HepG2 (cell line): ENCODE measurements around the gene SAMM50. TPM values are rescaled to one million over a fixed set of nuclear protein-coding genes. Genes with fewer than 3 reads are reported as not detected.

Experiments used
- ATAC-seq: fragments of 200-7000 bp; cut with Tn5 transposase; 3 replicates; pipeline ENCODE4 v1.9.1; 2020; ENCODE audit warnings: mild to moderate bottlenecking, moderate library complexity
- BruUV-seq: library from RNA; stranded (reverse); fragments of 400-500 nt; replicated peaks from 2 replicates; lab custom pipeline; 2021; lab: Mats Ljungman, UMichigan
- CTCF ChIA-PET: fragments of 300-600 bp; formaldehyde crosslinking; extraction: SDS; loops from one replicate; lab custom pipeline; 2021; ENCODE audit warnings: low total read pairs, inconsistent platforms, low intra/inter-chr PET ratio; lab: Yijun Ruan, JAX
- POLR2A ChIA-PET: fragments of 350-600 bp; sonication (Branson Sonifier 250); formaldehyde crosslinking; loops from one replicate; lab custom pipeline; 2020; ENCODE audit warnings: antibody characterized with exemption, inconsistent platforms; lab: Yijun Ruan, JAX
- DNase-seq: peaks from one replicate; pipeline ENCODE4 v3.0.0-alpha.2; 2015; ENCODE audit warnings: low spot score
- FAIRE-seq: peaks from 3 replicates; lab custom pipeline; 2011; peaks lifted over from hg19 to GRCh38; lab: Jason Lieb, UNC
- H2AFZ ChIP-seq: one replicate; pipeline ENCODE4 v1.6.1; 2011; ENCODE audit warnings: low read length, inconsistent platforms
- H3K27ac ChIP-seq: fragments of 300-600 bp; 3 replicates; pipeline ENCODE4 v1.8.0; 2011; ENCODE audit warnings: mixed run types, mild to moderate bottlenecking, mixed read lengths, low read length, inconsistent platforms; ENCODE audit not compliant: insufficient read depth; ENCODE audit errors: extremely low read length
- H3K27me3 ChIP-seq, 2 experiments: fragments of 200-600 bp in 1 of 2; 2 replicates in 1 of 2; 3 replicates in 1 of 2; pipeline versions ENCODE4 v1.6.0 to v1.8.0; 2011; ENCODE audit warnings: low read length in 2 of 2, mild to moderate bottlenecking in 2 of 2, moderate library complexity in 2 of 2, inconsistent platforms in 1 of 2; ENCODE audit not compliant: insufficient read depth in 2 of 2, control insufficient read depth in 1 of 2
- H3K36me3 ChIP-seq, 2 experiments: fragments of 200-600 bp in 1 of 2; replicated peaks in 1 of 2; 2 replicates in 1 of 2; 3 replicates in 1 of 2; pipeline versions ENCODE4 v1.5.1 to v1.8.0; 2011; ENCODE audit warnings: low read length in 2 of 2, inconsistent platforms in 1 of 2; ENCODE audit not compliant: insufficient read depth in 2 of 2, control insufficient read depth in 1 of 2
- H3K4me1 ChIP-seq: 2 replicates; pipeline ENCODE4 v1.5.1; 2012; ENCODE audit warnings: low read length, inconsistent platforms; ENCODE audit not compliant: insufficient read depth
- H3K4me2 ChIP-seq: 2 replicates; pipeline ENCODE4 v1.6.0; 2011; ENCODE audit warnings: low read depth, low read length, inconsistent platforms
- H3K4me3 ChIP-seq, 3 experiments: fragments of 200-600 bp in 1 of 3; sonication (generic), shearing (Covaris generic) in 1 of 3; replicated peaks in 1 of 3; 2 replicates each; pipeline ENCODE4 v1.5.1; 2011 to 2016; ENCODE audit warnings: low read length in 3 of 3, inconsistent platforms in 2 of 3, low read depth in 2 of 3, mild to moderate bottlenecking in 2 of 3, control low read depth in 1 of 3, mixed read lengths in 1 of 3; ENCODE audit not compliant: insufficient read depth in 1 of 3
- H3K79me2 ChIP-seq: one replicate; pipeline ENCODE4 v1.6.1; 2011; ENCODE audit warnings: low read length, inconsistent platforms; ENCODE audit not compliant: insufficient read depth
- H3K9ac ChIP-seq: 2 replicates; pipeline ENCODE4 v1.6.0; 2011; ENCODE audit warnings: mild to moderate bottlenecking, low read depth, low read length, inconsistent platforms; ENCODE audit not compliant: insufficient read depth
- H3K9me3 ChIP-seq: 2 replicates; pipeline ENCODE4 v1.5.1; 2012; ENCODE audit warnings: mild to moderate bottlenecking, low read length
- H4K20me1 ChIP-seq: 2 replicates; pipeline ENCODE4 v1.6.0; 2011; ENCODE audit warnings: inconsistent platforms, mild to moderate bottlenecking, low read length, moderate library complexity; ENCODE audit not compliant: insufficient read depth
- HOXA7 ChIP-seq: sonication (generic); formaldehyde crosslinking; IDR thresholded peaks from 2 replicates; pipeline ENCODE4 v1.8.1; 2022; ENCODE audit warnings: mild to moderate bottlenecking, missing genetic modification reagents, moderate library complexity
- PCBP2 ChIP-seq: fragments of 200-400 bp; formaldehyde crosslinking; optimal IDR thresholded peaks from 2 replicates; pipeline ENCODE3; 2018; ENCODE audit warnings: low read length, low read depth; ENCODE audit not compliant: poor library complexity, severe bottlenecking
- RFXAP ChIP-seq: sonication (generic); formaldehyde crosslinking; IDR thresholded peaks from 2 replicates; pipeline ENCODE4 v1.4.0; 2020; ENCODE audit warnings: missing genetic modification reagents, borderline replicate concordance
- ZNF484 ChIP-seq: sonication (generic); formaldehyde crosslinking; IDR thresholded peaks from 2 replicates; pipeline ENCODE4 v1.5.1; 2020; ENCODE audit warnings: mild to moderate bottlenecking, low read depth, missing genetic modification reagents, borderline replicate concordance
- ZNF557 ChIP-seq: sonication (generic); formaldehyde crosslinking; IDR thresholded peaks from 2 replicates; pipeline ENCODE4 v1.4.0; 2020; ENCODE audit warnings: missing genetic modification reagents
- ZSCAN21 ChIP-seq: sonication (generic); formaldehyde crosslinking; IDR thresholded peaks from 2 replicates; pipeline ENCODE4 v1.8.0; 2022; ENCODE audit warnings: mild to moderate bottlenecking, missing genetic modification reagents, moderate library complexity, borderline replicate concordance
- WGBS: methylation state at CpG from one replicate; pipeline ENCODE4 v1.1.6; 2017; ENCODE audit warnings: low lambda C conversion rate; 5-methylcytosine and 5-hydroxymethylcytosine counted together
- in situ Hi-C: cut with HindIII; loops from 2 replicates; pipeline ENCODE4 v1.10.0; 2017; ENCODE audit warnings: low pct_unique_long_range_greater_than_20kb; ENCODE audit not compliant: extremely low pct_ligation_motif_present
- intact Hi-C: fragments of 100-400 bp; cut with micrococcal nuclease; formaldehyde crosslinking; loops from one replicate; pipeline ENCODE4 v1.10.0; 2022; ENCODE audit not compliant: unreplicated experiment
- polyA plus RNA-seq, 8 experiments: library from polyadenylated mRNA; depleted of rRNA in 3 of 8; stranded (reverse) in 7 of 8; unstranded in 1 of 8; fragments of >200 nt; fragmentation: Illumina TruSeq in 4 of 8; extraction: Trizol in 4 of 8; gene quantifications; 2 replicates each; pipeline versions ENCODE4 v1.2.1 to v1.2.3, GENCODE V29; 2011 to 2016; ENCODE audit warnings: low read depth in 4 of 8, missing spikeins in 1 of 8, mixed read lengths in 1 of 8; ENCODE audit not compliant: insufficient read depth in 1 of 8
- total RNA-seq, 5 experiments: library from RNA; depleted of rRNA; stranded (reverse); fragments of >200 nt; fragmentation: Illumina TruSeq; extraction: Trizol; gene quantifications; 2 replicates each; pipeline ENCODE4 v1.2.3, GENCODE V29; 2016; ENCODE audit warnings: low read depth in 1 of 5
- TF ChIP-seq, protein P1 (sequence below): sonication (generic); formaldehyde crosslinking; IDR thresholded peaks from 2 replicates; pipeline ENCODE4 v1.5.0; 2020; ENCODE audit warnings: missing genetic modification reagents, mild to moderate bottlenecking, borderline replicate concordance
- TF ChIP-seq, protein P2 (sequence below): sonication (generic); formaldehyde crosslinking; IDR thresholded peaks from 2 replicates; pipeline ENCODE4 v1.5.1; 2020; ENCODE audit warnings: missing genetic modification reagents, mild to moderate bottlenecking, borderline replicate concordance
- TF ChIP-seq, protein P3 (sequence below): sonication (generic); formaldehyde crosslinking; IDR thresholded peaks from 2 replicates; pipeline ENCODE4 v1.5.0; 2020; ENCODE audit warnings: mild to moderate bottlenecking, missing genetic modification reagents

The SAMM50 gene
- total and polyA plus RNA-seq, 2 of the 13 experiments (the other 11 are each of a cell fraction or from before 2014, with no cell fraction given): 34.7 to 63.4 TPM

DNA sequence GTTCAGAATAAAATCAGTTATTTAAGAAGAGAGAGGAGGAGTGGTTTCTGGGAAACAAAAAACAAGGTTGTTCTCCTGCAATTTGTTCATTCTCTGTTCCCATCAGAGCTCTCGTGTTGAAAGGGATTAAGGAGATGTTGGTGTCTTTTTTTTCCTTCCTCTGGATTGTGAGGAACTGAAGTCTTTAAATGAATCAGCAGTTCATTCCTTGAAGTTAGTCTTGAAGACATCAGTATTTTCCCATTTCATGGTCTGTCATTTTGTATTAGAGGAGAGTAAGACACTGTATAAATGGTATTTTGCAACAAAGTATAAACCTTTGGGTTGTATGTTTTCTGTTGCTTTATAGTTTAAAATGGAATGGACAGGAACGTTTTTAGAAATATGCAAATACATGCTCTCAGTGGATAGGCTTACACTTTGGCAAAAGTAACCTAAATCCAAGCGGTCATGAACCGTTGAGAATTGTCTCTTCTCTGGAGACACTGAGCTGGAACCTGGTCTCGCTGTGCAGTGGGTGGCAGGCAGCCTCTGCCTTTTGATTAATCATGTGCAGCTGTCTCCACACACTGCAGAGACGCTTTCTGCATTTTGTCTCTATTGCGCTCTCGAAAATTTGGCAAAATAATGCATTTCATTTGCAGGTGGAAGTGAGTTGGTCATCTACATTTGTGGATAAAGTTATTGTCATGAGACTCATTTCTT, 33.0 kb downstream of the SAMM50 start (continued):
- TF ChIP-seq, protein P1, sequence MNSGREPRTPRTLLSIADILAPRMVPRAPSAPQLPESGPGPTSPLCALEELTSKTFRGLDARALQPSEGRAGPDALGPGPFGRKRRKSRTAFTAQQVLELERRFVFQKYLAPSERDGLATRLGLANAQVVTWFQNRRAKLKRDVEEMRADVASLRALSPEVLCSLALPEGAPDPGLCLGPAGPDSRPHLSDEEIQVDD (CRISPR knock-in tag): no peak
- TF ChIP-seq HOXA7 (CRISPR knock-in tag) (no peak), RFXAP (CRISPR knock-in tag) (no peak), ZSCAN21 (CRISPR knock-in tag) (no peak), PCBP2 (no peak), ZNF484 (CRISPR knock-in tag) (no peak), ZNF557 (no peak)
- TF ChIP-seq, protein P2, sequence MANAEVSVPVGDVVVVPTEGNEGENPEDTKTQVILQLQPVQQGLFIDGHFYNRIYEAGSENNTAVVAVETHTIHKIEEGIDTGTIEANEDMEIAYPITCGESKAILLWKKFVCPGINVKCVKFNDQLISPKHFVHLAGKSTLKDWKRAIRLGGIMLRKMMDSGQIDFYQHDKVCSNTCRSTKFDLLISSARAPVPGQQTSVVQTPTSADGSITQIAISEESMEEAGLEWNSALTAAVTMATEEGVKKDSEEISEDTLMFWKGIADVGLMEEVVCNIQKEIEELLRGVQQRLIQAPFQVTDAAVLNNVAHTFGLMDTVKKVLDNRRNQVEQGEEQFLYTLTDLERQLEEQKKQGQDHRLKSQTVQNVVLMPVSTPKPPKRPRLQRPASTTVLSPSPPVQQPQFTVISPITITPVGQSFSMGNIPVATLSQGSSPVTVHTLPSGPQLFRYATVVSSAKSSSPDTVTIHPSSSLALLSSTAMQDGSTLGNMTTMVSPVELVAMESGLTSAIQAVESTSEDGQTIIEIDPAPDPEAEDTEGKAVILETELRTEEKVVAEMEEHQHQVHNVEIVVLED: no peak

DNA sequence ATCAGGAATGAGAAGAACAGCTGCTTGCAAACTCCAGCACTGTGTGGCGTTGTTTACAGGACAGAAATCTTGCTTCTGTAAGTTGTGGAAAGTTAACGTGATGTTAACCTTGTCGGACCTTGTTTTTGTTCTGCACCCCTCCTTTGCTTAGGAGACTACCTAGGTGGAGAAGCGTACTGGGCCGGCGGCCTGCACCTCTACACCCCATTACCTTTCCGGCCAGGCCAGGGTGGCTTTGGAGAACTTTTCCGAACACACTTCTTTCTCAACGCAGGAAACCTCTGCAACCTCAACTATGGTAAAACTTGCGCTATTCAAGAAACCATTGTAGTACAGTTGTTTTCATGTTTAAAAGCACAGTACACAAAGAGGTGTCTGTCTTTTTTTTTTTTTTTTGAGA, 33.7 kb downstream of the SAMM50 start:
- in situ Hi-C loops (no loop called here), intact Hi-C loops (no loop called here)
- Histone ChIP-seq H3K79me2 (no peaks in the 10 kb centered on the region), H4K20me1 (peaks cover 4% of the 10 kb centered on the region; the same call in 1 of the 2 replicates), H3K4me1 (peaks cover 7% of the 10 kb centered on the region), H3K4me3 (no peak overlapping the region), H2AFZ (no peak overlapping the region), H3K9me3 (no peaks in the 10 kb centered on the region), H3K27me3 (no peaks in the 10 kb centered on the region), H3K9ac (no peak overlapping the region), H3K36me3 (peaks cover 25 to 72% of the 10 kb centered on the region in 2 experiments), H3K4me2 (no peak overlapping the region), H3K27ac (no peak overlapping the region)
- no TSS peak for BruUV-seq
- CTCF ChIA-PET: no interaction called here
- DNase-seq (no peak), ATAC-seq (no peak), FAIRE-seq (no peak)
- 96% methylated on average over 9 of the region's 10 CpGs for WGBS
- POLR2A ChIA-PET: no interaction called here
- TF ChIP-seq, protein P3, sequence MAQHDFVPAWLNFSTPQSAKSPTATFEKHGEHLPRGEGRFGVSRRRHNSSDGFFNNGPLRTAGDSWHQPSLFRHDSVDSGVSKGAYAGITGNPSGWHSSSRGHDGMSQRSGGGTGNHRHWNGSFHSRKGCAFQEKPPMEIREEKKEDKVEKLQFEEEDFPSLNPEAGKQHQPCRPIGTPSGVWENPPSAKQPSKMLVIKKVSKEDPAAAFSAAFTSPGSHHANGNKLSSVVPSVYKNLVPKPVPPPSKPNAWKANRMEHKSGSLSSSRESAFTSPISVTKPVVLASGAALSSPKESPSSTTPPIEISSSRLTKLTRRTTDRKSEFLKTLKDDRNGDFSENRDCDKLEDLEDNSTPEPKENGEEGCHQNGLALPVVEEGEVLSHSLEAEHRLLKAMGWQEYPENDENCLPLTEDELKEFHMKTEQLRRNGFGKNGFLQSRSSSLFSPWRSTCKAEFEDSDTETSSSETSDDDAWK (CRISPR knock-in tag): no peak
